GM12891 (cell line): ENCODE measurements around the gene SRP19.

Experiments used
- PAX5 ChIP-seq: IDR thresholded peaks from 2 replicates; pipeline ENCODE4 v1.6.1; 2011; ENCODE audit warnings: low read length, moderate library complexity, mild to moderate bottlenecking; ENCODE audit not compliant: insufficient read depth, severe bottlenecking
- POLR2A ChIP-seq: IDR thresholded peaks from 2 replicates; pipeline ENCODE4 v1.6.1; 2011; ENCODE audit warnings: low read depth, low read length, control low read depth
- POLR2AphosphoS5 ChIP-seq: IDR thresholded peaks from 2 replicates; pipeline ENCODE4 v1.6.1; 2011; ENCODE audit warnings: low read depth, low read length, control low read depth
- POU2F2 ChIP-seq: IDR thresholded peaks from 2 replicates; pipeline ENCODE4 v1.6.1; 2011; ENCODE audit warnings: low read depth, mild to moderate bottlenecking, control low read depth, low read length, moderate library complexity
- SPI1 ChIP-seq: IDR thresholded peaks from 2 replicates; pipeline ENCODE4 v1.6.1; 2011; ENCODE audit warnings: low read depth, low read length, control low read depth
- TAF1 ChIP-seq: IDR thresholded peaks from 2 replicates; pipeline ENCODE4 v1.6.1; 2011; ENCODE audit warnings: low read depth, low read length, control low read depth

- TF ChIP-seq POLR2A (no peak), TAF1 (no peak), POLR2AphosphoS5 (no peak), POU2F2 (no peak), PAX5 (no peak), SPI1 (no peak)
These were observed 23.9 kb downstream of the SRP19 start for GRCh38 chr5:112885001-112885400.
